Chondrocyte (in vitro differentiated cells): ENCODE results near the gene ADGRB3. TPM values are rescaled to one million over a fixed set of nuclear protein-coding genes. Genes with fewer than 3 reads are reported as not detected.

Experiments used
- DNase-seq: peaks from one replicate; pipeline ENCODE4 v3.0.0; 2021; ENCODE audit warnings: mixed read lengths, low spot score
- H3K27ac Mint-ChIP-seq: one replicate; pipeline ENCODE4 v1.8.0; 2021; ENCODE audit warnings: mild to moderate bottlenecking, moderate library complexity, mixed read lengths; ENCODE audit not compliant: unreplicated experiment
- H3K27me3 Mint-ChIP-seq: 2 replicates; pipeline ENCODE4 v1.8.0; 2021; ENCODE audit warnings: low read depth, mixed read lengths
- H3K36me3 Mint-ChIP-seq: 2 replicates; pipeline ENCODE4 v1.8.0; 2021; ENCODE audit warnings: low read depth, mixed read lengths
- H3K4me1 Mint-ChIP-seq: 2 replicates; pipeline ENCODE4 v1.8.0; 2021; ENCODE audit warnings: low read depth, mild to moderate bottlenecking, mixed read lengths
- H3K4me3 Mint-ChIP-seq: one replicate; pipeline ENCODE4 v1.8.0; 2021; ENCODE audit warnings: mild to moderate bottlenecking, moderate library complexity, mixed read lengths; ENCODE audit not compliant: unreplicated experiment
- H3K9me3 Mint-ChIP-seq: 2 replicates; pipeline ENCODE4 v1.8.0; 2021; ENCODE audit warnings: low read depth, mixed read lengths
- CTCF ChIP-seq: fragments of 200-600 bp; sonication (generic); IDR thresholded peaks from 2 replicates; pipeline ENCODE4 v1.5.0; 2021; ENCODE audit warnings: antibody characterized with exemption, mild to moderate bottlenecking, moderate library complexity
- total RNA-seq: library from RNA; stranded (reverse); gene quantifications from 3 replicates; pipeline ENCODE4 v1.2.1, GENCODE V29; 2021

ADGRB3 gene
- total RNA-seq, 1 donor from 2014 or later: not detected

- Mint-ChIP-seq H3K27ac (peak overlapping the region; percentile 22), H3K27me3 (no peaks in the 10 kb centered on the region), H3K36me3 (no peaks in the 10 kb centered on the region), H3K9me3 (no peaks in the 10 kb centered on the region), H3K4me3 (no peak overlapping the region), H3K4me1 (peaks cover 32% of the 10 kb centered on the region)
- DNase-seq: no peak
- no peak for TF ChIP-seq CTCF
Measured at GRCh38 chr6:69090132-69090531, 455.1 kb downstream of the ADGRB3 start.

GRCh38 chr6:69096681-69097080 lies 461.6 kb downstream of the ADGRB3 start:
- Mint-ChIP-seq H3K4me1 (peaks cover 18% of the 10 kb centered on the region), H3K27ac (no peak overlapping the region)
- no peak for DNase-seq

GRCh38 chr6:69097948-69098347 lies 462.9 kb downstream of the ADGRB3 start:
- H3K4me3 Mint-ChIP-seq: no peak overlapping the region
- H3K27ac Mint-ChIP-seq: no peak overlapping the region
- DNase-seq: no peak
- H3K4me1 Mint-ChIP-seq: peaks cover 18% of the 10 kb centered on the region
- no peaks in the 10 kb centered on the region for H3K9me3 Mint-ChIP-seq
- TF ChIP-seq CTCF: no peak
- H3K27me3 Mint-ChIP-seq: no peaks in the 10 kb centered on the region
- H3K36me3 Mint-ChIP-seq: no peaks in the 10 kb centered on the region

More at GRCh38 chr6:69096681-69097080, 461.6 kb downstream of the ADGRB3 start:
- Mint-ChIP-seq H3K9me3 (no peaks in the 10 kb centered on the region), H3K27me3 (no peaks in the 10 kb centered on the region), H3K4me3 (no peak overlapping the region), H3K36me3 (no peaks in the 10 kb centered on the region)
- no peak for TF ChIP-seq CTCF

- Mint-ChIP-seq H3K36me3 (no peaks in the 10 kb centered on the region), H3K27ac (no peak overlapping the region), H3K4me3 (no peak overlapping the region), H3K4me1 (peaks cover 18% of the 10 kb centered on the region), H3K9me3 (no peaks in the 10 kb centered on the region), H3K27me3 (no peaks in the 10 kb centered on the region)
- no peak for DNase-seq
- TF ChIP-seq CTCF: no peak
Measured at GRCh38 chr6:69098910-69099309, 463.8 kb downstream of the ADGRB3 start.

- TF ChIP-seq CTCF: no peak
- no peak for DNase-seq
- no peak overlapping the region for H3K4me3 Mint-ChIP-seq
- H3K36me3 Mint-ChIP-seq: no peaks in the 10 kb centered on the region
- H3K4me1 Mint-ChIP-seq: peaks cover 17% of the 10 kb centered on the region
- H3K27me3 Mint-ChIP-seq: no peaks in the 10 kb centered on the region
- H3K9me3 Mint-ChIP-seq: no peaks in the 10 kb centered on the region
- H3K27ac Mint-ChIP-seq: no peak overlapping the region
Measured at GRCh38 chr6:69100772-69101171, 465.7 kb downstream of the ADGRB3 start.
